ENCODE measurements around the gene PKP4.

Gene PKP4

GRCh38 chr2:158651358-158652057, 194.8 kb downstream of the PKP4 start:
- DNase-seq (ENCODE audit: low read depth in 2 of 2) = no peak

- no peak for DNase-seq (ENCODE audit: low read depth in 2 of 2)
Observed at GRCh38 chr2:158655628-158656027, 198.9 kb downstream of the PKP4 start.

DNA sequence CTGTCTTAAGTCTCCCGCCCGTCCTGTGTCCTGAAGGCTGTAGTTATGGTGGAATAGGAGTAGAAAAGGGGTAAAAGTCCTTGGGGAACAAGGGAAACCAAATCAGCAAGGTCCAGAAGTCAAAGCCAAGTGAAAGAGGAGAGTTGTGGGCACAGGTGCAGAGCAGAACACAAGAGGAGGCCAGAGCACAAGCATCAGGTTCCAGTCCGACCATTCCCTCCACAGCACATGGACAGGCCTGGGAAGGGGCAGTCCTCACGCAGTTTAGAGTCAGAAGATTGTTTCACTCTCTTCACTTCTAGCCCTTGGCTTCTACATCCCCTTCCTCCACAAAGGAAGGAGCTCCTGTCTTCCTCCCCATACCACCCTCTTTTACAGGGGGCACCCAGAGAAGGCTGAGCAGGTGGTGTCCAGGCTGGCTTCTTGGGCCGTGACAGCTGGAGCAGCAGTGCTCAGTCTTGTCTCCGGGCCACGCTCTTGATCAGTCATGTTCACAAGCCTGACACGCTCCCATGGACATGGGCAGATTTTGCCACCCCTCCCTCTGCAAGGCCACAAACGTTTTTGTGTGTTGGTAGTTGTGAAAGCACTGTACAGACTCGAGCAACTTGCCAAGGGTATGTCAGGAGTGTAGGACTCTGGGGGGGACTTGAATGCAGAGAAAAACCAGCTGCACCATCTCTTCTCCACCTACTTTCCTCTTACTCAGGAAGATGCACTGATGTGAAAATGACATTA, 199.9 kb downstream of the PKP4 start:
- no peak for DNase-seq (ENCODE audit: low read depth in 2 of 2)

- no peak for DNase-seq (ENCODE audit: low read depth in 2 of 2)
Observed at GRCh38 chr2:158658396-158658795, 201.6 kb downstream of the PKP4 start.

- DNase-seq (ENCODE audit: low read depth in 2 of 2) = no peak
Observed at GRCh38 chr2:158659483-158659882, 202.7 kb downstream of the PKP4 start.

GRCh38 chr2:158661231-158661630, 204.5 kb downstream of the PKP4 start:
- DNase-seq (ENCODE audit: low read depth in 2 of 2) = no peak

DNA sequence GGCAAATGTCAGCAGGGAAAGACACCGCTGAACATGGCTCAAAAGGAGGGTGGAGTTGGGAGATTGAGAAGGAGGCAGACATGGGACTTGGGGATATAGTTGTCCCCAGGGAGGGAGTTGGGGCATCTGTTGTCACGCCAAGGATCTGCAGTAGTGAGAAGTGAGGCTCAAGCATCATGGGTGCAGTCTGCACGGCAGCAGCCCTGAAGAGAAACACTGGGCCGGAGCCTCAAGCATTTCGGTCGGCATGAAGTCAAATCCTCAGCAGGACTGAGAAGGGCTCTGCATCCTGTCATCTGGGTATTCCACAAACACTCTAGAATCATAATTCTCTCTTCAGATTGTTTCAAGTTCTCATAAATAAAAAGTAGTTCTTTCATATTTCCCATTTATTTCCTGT, 205.7 kb downstream of the PKP4 start:
- no peak for DNase-seq (ENCODE audit: low read depth in 2 of 2)

GRCh38 chr2:158663796-158664195, 207.0 kb downstream of the PKP4 start:
- DNase-seq (ENCODE audit: low read depth in 2 of 2) = no peak

DNA sequence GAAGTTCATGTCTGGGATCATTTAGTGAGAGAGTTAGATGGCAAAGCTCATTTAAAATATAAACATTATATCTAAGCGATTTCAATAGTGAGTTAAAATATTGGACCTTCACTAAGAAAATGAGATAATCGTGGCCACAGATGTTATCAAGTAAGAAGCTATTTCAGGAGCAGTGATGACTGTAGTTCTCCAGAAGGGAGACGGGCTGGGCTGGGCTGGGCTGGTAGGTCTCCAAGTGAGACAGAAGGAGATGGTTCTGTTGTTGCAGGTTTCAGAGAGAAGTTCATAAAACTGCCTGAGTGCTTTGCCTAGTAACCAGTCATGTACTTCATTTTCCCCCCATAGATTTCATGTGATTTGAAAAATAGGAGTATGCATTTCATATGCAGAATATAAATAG, 208.2 kb downstream of the PKP4 start:
- DNase-seq (ENCODE audit: low read depth in 2 of 2) = no peak

GRCh38 chr2:158665536-158666302, 209.0 kb downstream of the PKP4 start:
- no peak for DNase-seq (ENCODE audit: low read depth in 2 of 2)

DNA sequence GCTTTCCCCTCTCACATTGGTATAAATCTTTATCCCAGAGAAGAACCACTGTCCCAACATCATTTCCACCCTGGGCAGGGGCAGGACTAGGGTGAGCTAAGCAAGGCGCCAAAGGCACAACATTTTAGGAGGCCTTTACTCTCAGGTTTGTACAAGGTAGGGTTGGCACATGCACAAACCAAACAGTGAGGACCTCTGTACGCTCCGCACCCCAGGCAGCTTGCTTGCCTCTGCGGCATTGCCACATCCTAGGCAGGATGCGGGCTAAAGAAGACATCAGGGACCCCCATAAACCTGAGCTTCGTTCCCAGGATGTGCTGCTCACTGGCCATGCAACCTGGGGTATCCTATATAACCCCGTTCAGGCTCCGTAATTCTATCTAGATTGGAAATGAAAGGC, 210.2 kb downstream of the PKP4 start:
- no peak for DNase-seq (ENCODE audit: low read depth in 2 of 2)

DNA sequence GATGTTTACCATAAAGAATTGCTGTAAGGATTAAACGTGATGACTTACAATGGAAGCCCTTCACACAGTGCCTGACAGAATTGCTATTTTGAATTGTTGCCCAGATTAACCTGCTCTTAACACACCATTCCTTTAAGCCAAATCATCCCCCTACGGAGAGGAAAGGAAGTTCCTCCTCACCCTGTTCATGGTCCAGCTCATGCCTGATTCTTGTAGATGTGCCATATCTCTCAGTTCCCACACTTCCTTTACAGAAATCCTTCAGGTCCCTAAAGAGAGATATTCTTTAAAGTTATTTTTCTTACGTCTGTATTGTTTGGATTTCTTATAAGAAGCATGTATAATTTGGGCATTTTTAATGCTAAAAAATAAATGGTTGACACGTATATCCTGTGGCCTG, 210.8 kb downstream of the PKP4 start:
- DNase-seq (ENCODE audit: low read depth in 2 of 2) = no peak

GRCh38 chr2:158668001-158668765, 211.4 kb downstream of the PKP4 start:
- no peak for DNase-seq (ENCODE audit: low read depth in 2 of 2)

DNA sequence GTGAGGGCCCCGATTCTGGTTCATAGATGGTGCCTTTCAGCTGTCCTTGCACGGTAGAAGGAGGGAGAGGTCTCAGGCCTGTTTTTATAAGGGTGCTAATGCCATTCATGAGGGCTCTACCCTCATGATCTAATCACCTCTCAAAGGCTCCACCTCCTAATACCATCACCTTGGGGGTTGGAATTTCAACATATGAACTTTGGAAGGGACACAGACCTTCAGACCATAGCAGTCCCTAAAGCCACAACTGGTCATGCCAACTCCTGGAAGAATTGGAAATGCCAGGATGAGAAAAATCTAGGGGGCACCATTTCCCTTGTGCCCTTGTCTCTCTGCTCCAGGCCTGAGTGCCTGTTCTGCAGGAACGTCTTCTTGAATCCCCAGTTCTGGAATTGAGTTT, 213.5 kb downstream of the PKP4 start:
- no peak for DNase-seq (ENCODE audit: low read depth in 2 of 2)

GRCh38 chr2:158671360-158672245, 214.9 kb downstream of the PKP4 start:
- DNase-seq (ENCODE audit: low read depth in 2 of 2) = no peak

DNA sequence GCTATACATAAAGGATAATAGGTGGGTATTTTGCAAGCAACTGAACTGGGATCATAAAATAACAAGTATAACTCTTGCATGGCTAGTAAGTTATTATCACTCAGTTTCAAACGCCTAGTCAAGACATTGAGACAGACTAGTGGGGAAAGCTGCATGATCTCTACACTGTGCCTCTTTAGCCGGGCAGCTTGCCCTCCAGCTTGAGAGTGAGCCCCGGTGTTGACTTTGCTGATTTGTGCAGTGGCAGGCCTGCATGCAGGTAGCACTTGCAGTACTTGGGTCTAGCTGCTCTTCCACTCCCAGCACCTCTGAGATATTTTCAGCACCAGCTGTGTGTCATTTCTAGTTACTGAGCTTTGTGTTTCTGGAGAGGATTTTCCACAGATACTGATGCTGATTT, 219.5 kb downstream of the PKP4 start:
- DNase-seq (ENCODE audit: low read depth in 2 of 2) = no peak

DNA sequence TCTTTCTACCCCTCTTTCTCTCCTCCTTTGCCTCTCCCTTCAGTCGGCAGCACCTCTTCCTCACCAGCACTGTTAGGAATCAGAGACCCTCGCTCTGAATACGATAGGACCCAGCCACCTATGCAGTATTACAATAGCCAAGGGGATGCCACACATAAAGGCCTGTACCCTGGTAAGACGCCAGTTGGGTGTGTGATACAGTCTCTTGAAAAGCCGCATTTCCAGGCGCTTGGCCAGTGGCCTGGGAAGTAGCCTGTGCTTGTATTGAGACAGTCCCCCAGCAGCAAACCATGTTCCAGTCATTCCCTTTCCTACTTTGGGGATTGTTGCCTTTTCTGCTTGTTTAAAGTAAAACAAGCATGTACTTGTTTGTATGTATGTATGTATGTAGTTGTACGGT, 219.9 kb downstream of the PKP4 start:
- DNase-seq (ENCODE audit: low read depth in 2 of 2) = no peak

- DNase-seq (ENCODE audit: low read depth in 2 of 2) = no peak
Observed at GRCh38 chr2:158677542-158677941, 220.8 kb downstream of the PKP4 start.

GRCh38 chr2:158681816-158682215, 225.1 kb downstream of the PKP4 start:
- no peak for DNase-seq (ENCODE audit: low read depth in 2 of 2)

DNA sequence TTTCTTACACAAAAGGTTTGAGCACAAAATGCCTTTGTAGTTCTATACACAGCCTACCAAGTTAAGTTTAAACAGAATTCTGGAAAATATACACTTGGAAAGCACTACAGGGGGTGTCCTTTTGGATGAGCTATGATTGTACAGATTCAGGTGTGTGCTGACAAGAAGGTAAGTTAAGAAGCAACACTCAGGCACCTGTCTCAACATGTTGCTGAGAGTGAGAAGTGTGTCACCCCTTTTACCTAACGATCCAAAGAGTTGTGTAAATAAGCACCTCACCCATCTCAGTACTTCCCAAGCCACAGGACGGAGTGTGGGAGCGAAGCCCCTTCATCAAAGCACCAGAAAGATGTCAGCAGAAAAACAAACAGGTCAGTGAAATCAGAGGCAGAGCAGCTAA, 228.9 kb downstream of the PKP4 start:
- DNase-seq (ENCODE audit: low read depth in 2 of 2) = no peak

- DNase-seq (ENCODE audit: low read depth in 2 of 2) = no peak
Observed at GRCh38 chr2:158686210-158686691, 229.5 kb downstream of the PKP4 start.

Data from stimulated activated CD4-positive, alpha-beta T cell treated with anti-CD3 and anti-CD28 coated beads, Interleukin-15, amount 100 ng/mL, for 48 hours (primary cell).